GM12891 (cell line): ENCODE measurements around the gene AAK1.

Experiments
- POLR2A ChIP-seq: IDR thresholded peaks from 2 replicates; pipeline ENCODE4 v1.6.1; 2011; ENCODE audit warnings: low read depth, low read length, control low read depth
- POLR2AphosphoS5 ChIP-seq: IDR thresholded peaks from 2 replicates; pipeline ENCODE4 v1.6.1; 2011; ENCODE audit warnings: low read depth, low read length, control low read depth
- SPI1 ChIP-seq: IDR thresholded peaks from 2 replicates; pipeline ENCODE4 v1.6.1; 2011; ENCODE audit warnings: low read depth, low read length, control low read depth

DNA sequence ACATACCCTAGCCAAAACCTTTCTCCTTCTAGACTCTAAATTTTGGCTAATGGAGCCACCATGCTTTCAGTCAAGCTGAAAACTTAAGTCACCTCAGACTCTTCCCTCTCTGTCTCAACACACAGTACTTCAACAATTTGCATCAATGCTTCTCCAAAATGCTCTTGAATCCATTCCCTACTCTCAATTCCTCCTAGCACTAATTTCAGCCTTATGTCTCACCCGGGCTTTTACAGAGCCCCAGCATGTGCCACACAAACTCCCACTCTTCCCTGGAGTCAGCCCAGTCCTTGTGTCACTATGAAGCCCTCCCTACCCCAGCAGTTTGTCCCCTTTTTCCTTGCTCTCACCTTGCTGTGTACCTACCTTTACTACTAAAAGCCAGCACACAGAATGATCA lies 38.7 kb downstream of the AAK1 start:
- TF ChIP-seq SPI1 (no peak), POLR2AphosphoS5 (no peak), POLR2A (no peak)
